ENCODE data around the gene ESPN. TPM values are rescaled to one million over a fixed set of nuclear protein-coding genes. Genes with fewer than 3 reads are reported as not detected.

Gene ESPN
- polyA plus RNA-seq, 1 of the 3 experiments (the other 2 are of a cell fraction), result 0.33 TPM

DNA sequence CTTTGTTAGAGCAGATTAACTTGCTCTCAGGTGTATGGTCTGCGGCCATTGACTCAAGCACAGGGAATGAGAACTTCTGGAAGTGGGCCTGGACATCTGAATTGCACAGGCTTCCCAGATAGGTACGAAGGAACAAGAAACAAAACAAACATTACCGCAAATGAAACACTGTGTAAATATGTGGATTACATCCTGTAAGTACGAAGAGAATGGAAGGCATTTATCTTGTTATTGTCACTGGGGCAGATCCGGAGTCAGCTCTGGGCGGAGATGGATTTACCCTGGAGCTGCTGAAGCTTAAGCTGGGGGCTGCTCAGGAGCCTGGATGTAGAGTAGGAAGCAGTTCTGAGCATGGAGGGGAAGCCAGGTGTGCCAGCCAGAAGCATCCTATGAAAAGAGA is 11.7 kb upstream of the ESPN start:
- no peak overlapping the region for H3K4me2 ChIP-seq

DNA sequence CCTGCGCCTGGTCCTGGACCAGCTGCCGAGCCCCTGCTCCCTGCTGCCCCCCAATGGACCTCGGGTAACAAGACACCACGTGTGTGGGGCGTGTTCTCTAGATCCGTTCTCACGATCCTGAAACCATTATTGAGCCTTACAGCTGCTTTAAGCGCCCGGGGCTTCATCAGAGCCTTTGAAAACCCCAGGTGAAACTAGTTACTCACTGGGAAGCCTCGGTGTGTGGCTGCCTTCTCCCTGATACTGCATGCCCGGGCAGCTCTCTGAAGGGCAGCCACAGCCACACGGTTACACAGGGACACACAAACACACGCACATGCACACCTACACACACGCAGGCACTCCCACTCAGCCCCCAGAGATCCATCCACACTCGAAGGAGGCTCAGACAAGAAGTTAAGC is 10.1 kb upstream of the ESPN start:
- peak; percentile 87 for DNase-seq
- H3K4me2 ChIP-seq, result peak overlapping the region; percentile 66; the same call in 1 of the 2 replicates
- no peak overlapping the region for H3K4me3 ChIP-seq (ENCODE audit: low read depth in 2 of 2, low read length in 1 of 2)
- H3K27ac ChIP-seq (ENCODE audit: low read depth in 2 of 2, low read length in 1 of 2), result no peak overlapping the region
- H3K9ac ChIP-seq, result no peak overlapping the region
- no peaks in the 10 kb centered on the region for H3K9me3 ChIP-seq
- no peaks in the 10 kb centered on the region for H3F3A ChIP-seq (replicated peaks; ENCODE audit: insufficient read depth)
- H3K9me2 ChIP-seq, result no peaks in the 10 kb centered on the region
- peak overlapping the region; percentile 83 for H2AFZ ChIP-seq (ENCODE audit: low read depth)
- POLR2A ChIA-PET, result no interaction called here
- CTCF ChIA-PET, result interaction anchor here (0.7 to 16.1 kb wide), 28 partner anchors 9 to 176 kb away, joined by 3 to 290 read pairs (median 5); partner anchors contain the start of genes ACOT7 and ESPN
- 6% methylated on average over 8 of the region's 15 CpGs for whole genome bisulfite sequencing (ENCODE audit: low lambda C conversion rate)
- H3K27me3 ChIP-seq (ENCODE audit: insufficient read depth), result peaks cover 17% of the 10 kb centered on the region
- no peaks in the 10 kb centered on the region for H3K79me2 ChIP-seq (ENCODE audit: insufficient read depth)
- H4K20me1 ChIP-seq (ENCODE audit: insufficient read depth), result no peaks in the 10 kb centered on the region
- peaks cover 0 to 6% of the 10 kb centered on the region in 2 experiments; a peak in 1 of 4 replicates for H3K4me1 ChIP-seq (ENCODE audit: control insufficient read depth in 1 of 2, insufficient read depth in 2 of 2, low read depth in 1 of 2, low read length in 1 of 2)
- no peaks in the 10 kb centered on the region for H3K36me3 ChIP-seq (replicated peaks in 1 of 2; ENCODE audit: control insufficient read depth in 1 of 2, insufficient read depth in 2 of 2, low read length in 1 of 2)
- TF ChIP-seq SIN3A (IDR thresholded peaks at IDR 0.05; ENCODE audit: borderline replicate concordance, low read depth, low read length) (no peak), GATA2 (CRISPR knock-in tag; IDR thresholded peaks at IDR 0.05) (no peak), RXRA (IDR thresholded peaks at IDR 0.05; ENCODE audit: borderline replicate concordance, low read depth) (no peak), FOXM1 (IDR thresholded peaks at IDR 0.05; ENCODE audit: low read depth) (no peak), EP300 (IDR thresholded peaks at IDR 0.05; ENCODE audit: borderline replicate concordance in 1 of 2, low read depth in 1 of 2, low read length in 1 of 2) (no peak), MXI1 (IDR thresholded peaks at IDR 0.05; ENCODE audit: low read depth, low read length) (peak; percentile 92), JUND (IDR thresholded peaks at IDR 0.05) (no peak)
- TF ChIP-seq, protein P1, sequence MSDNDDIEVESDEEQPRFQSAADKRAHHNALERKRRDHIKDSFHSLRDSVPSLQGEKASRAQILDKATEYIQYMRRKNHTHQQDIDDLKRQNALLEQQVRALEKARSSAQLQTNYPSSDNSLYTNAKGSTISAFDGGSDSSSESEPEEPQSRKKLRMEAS (IDR thresholded peaks at IDR 0.05; ENCODE audit: low read depth), result peak; percentile 87
- TF ChIP-seq, protein P2, sequence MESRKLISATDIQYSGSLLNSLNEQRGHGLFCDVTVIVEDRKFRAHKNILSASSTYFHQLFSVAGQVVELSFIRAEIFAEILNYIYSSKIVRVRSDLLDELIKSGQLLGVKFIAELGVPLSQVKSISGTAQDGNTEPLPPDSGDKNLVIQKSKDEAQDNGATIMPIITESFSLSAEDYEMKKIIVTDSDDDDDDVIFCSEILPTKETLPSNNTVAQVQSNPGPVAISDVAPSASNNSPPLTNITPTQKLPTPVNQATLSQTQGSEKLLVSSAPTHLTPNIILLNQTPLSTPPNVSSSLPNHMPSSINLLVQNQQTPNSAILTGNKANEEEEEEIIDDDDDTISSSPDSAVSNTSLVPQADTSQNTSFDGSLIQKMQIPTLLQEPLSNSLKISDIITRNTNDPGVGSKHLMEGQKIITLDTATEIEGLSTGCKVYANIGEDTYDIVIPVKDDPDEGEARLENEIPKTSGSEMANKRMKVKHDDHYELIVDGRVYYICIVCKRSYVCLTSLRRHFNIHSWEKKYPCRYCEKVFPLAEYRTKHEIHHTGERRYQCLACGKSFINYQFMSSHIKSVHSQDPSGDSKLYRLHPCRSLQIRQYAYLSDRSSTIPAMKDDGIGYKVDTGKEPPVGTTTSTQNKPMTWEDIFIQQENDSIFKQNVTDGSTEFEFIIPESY (IDR thresholded peaks at IDR 0.05; ENCODE audit: borderline replicate concordance, low read depth), result no peak
- TF ChIP-seq, protein P3, sequence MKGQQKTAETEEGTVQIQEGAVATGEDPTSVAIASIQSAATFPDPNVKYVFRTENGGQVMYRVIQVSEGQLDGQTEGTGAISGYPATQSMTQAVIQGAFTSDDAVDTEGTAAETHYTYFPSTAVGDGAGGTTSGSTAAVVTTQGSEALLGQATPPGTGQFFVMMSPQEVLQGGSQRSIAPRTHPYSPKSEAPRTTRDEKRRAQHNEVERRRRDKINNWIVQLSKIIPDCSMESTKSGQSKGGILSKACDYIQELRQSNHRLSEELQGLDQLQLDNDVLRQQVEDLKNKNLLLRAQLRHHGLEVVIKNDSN (IDR thresholded peaks at IDR 0.05; ENCODE audit: borderline replicate concordance, low read depth), result peak; percentile 43; the same call in 1 of the 2 replicates
- TF ChIP-seq, protein P4, sequence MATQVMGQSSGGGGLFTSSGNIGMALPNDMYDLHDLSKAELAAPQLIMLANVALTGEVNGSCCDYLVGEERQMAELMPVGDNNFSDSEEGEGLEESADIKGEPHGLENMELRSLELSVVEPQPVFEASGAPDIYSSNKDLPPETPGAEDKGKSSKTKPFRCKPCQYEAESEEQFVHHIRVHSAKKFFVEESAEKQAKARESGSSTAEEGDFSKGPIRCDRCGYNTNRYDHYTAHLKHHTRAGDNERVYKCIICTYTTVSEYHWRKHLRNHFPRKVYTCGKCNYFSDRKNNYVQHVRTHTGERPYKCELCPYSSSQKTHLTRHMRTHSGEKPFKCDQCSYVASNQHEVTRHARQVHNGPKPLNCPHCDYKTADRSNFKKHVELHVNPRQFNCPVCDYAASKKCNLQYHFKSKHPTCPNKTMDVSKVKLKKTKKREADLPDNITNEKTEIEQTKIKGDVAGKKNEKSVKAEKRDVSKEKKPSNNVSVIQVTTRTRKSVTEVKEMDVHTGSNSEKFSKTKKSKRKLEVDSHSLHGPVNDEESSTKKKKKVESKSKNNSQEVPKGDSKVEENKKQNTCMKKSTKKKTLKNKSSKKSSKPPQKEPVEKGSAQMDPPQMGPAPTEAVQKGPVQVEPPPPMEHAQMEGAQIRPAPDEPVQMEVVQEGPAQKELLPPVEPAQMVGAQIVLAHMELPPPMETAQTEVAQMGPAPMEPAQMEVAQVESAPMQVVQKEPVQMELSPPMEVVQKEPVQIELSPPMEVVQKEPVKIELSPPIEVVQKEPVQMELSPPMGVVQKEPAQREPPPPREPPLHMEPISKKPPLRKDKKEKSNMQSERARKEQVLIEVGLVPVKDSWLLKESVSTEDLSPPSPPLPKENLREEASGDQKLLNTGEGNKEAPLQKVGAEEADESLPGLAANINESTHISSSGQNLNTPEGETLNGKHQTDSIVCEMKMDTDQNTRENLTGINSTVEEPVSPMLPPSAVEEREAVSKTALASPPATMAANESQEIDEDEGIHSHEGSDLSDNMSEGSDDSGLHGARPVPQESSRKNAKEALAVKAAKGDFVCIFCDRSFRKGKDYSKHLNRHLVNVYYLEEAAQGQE (IDR thresholded peaks at IDR 0.05; ENCODE audit: low read depth, low read length), result no peak

More for the DNA sequence above, 11.7 kb upstream of the ESPN start:
- TF ChIP-seq NRF1 (IDR thresholded peaks at IDR 0.05; ENCODE audit: low read depth, low read length) (no peak), POLR2AphosphoS5 (IDR thresholded peaks at IDR 0.05; ENCODE audit: low read depth, low read length) (no peak), GABPA (IDR thresholded peaks at IDR 0.05; ENCODE audit: low read depth) (no peak), RAD21 (IDR thresholded peaks at IDR 0.05; ENCODE audit: low read length) (no peak), RXRA (IDR thresholded peaks at IDR 0.05; ENCODE audit: borderline replicate concordance, low read depth) (no peak)
- TF ChIP-seq, protein P4 (IDR thresholded peaks at IDR 0.05; ENCODE audit: low read depth, low read length), result no peak
- Histone ChIP-seq H3K36me3 (replicated peaks in 1 of 2; ENCODE audit: control insufficient read depth in 1 of 2, insufficient read depth in 2 of 2, low read length in 1 of 2) (no peaks in the 10 kb centered on the region), H3K9me2 (no peaks in the 10 kb centered on the region), H3F3A (replicated peaks; ENCODE audit: insufficient read depth) (peaks cover 1% of the 10 kb centered on the region), H3K4me1 (ENCODE audit: control insufficient read depth in 1 of 2, insufficient read depth in 2 of 2, low read depth in 1 of 2, low read length in 1 of 2) (peaks cover 0 to 3% of the 10 kb centered on the region in 2 experiments; a peak in 1 of 4 replicates), H3K9ac (no peak overlapping the region), H4K20me1 (ENCODE audit: insufficient read depth) (no peaks in the 10 kb centered on the region), H3K4me3 (ENCODE audit: low read depth in 2 of 2, low read length in 1 of 2) (no peak overlapping the region), H3K27ac (ENCODE audit: low read depth in 2 of 2, low read length in 1 of 2) (no peak overlapping the region), H3K79me2 (ENCODE audit: insufficient read depth) (no peaks in the 10 kb centered on the region), H2AFZ (ENCODE audit: low read depth) (no peak overlapping the region), H3K9me3 (no peaks in the 10 kb centered on the region), H3K27me3 (ENCODE audit: insufficient read depth) (peaks cover 2% of the 10 kb centered on the region)
- POLR2A ChIA-PET, result no interaction called here
- CTCF ChIA-PET, result interaction anchor here (2.0 to 16.1 kb wide), 7 partner anchors 10 to 166 kb away, joined by 6 to 290 read pairs (median 22); partner anchors contain the start of gene ESPN
- DNase-seq, result no peak
- 56% methylated on average over 6 of the region's 6 CpGs for WGBS (ENCODE audit: low lambda C conversion rate)

Measured in SK-N-SH (cell line).